Measurements from ENCODE around the gene HCFC2. TPM values are rescaled to one million over a fixed set of nuclear protein-coding genes. Genes with fewer than 3 reads are reported as not detected.
A peak's percentile ranks its signal among the peaks of the same experiment; 100 is the strongest.

HCFC2 gene
- total and polyA plus RNA-seq, 9 of the 15 experiments (the other 6 are each of a cell fraction or from before 2014, with no cell fraction given), result 1.2 to 6.5 (median 3.8) TPM

- no peak for TF ChIP-seq ESRRB (CRISPR knock-in tag; IDR thresholded peaks at IDR 0.05; ENCODE audit: borderline replicate concordance)
- peak; percentile 79; the same call in 1 of the 2 replicates for TF ChIP-seq FOXK1 (CRISPR knock-in tag; IDR thresholded peaks at IDR 0.05; ENCODE audit: borderline replicate concordance)
- TF ChIP-seq CBX3 (IDR thresholded peaks at IDR 0.05; ENCODE audit: borderline replicate concordance in 1 of 2, low read length in 2 of 2), result peak in 1 of 2 experiments; percentile 41; a peak in 1 of 3 replicates
- TF ChIP-seq RBBP5 (IDR thresholded peaks at IDR 0.05; ENCODE audit: borderline replicate concordance, insufficient read depth, low read length, poor library complexity, severe bottlenecking), result peak; percentile 73
- TF ChIP-seq ELK3 (CRISPR knock-in tag; IDR thresholded peaks at IDR 0.05), result no peak
- no peak for TF ChIP-seq NR2C2 (CRISPR knock-in tag; IDR thresholded peaks at IDR 0.05)
- TF ChIP-seq NR2C2 (tag; IDR thresholded peaks at IDR 0.05), result no peak
- TF ChIP-seq ZFP91 (CRISPR knock-in tag; IDR thresholded peaks at IDR 0.05), result no peak
- no peak for TF ChIP-seq EGR1 (conservative IDR thresholded peaks at IDR 0.05)
- TF ChIP-seq XRCC3 (IDR thresholded peaks at IDR 0.05), result no peak
- TF ChIP-seq USF1 (CRISPR knock-in tag; IDR thresholded peaks at IDR 0.05), result no peak
- no peak for TF ChIP-seq PBX2 (CRISPR knock-in tag; IDR thresholded peaks at IDR 0.05; ENCODE audit: low read depth)
- TF ChIP-seq PBX2 (tag; conservative IDR thresholded peaks at IDR 0.05; ENCODE audit: low read depth), result no peak
- TF ChIP-seq ZNF398 (CRISPR knock-in tag; IDR thresholded peaks at IDR 0.05), result no peak
- no peak for TF ChIP-seq NR4A1 (CRISPR knock-in tag; IDR thresholded peaks at IDR 0.05)
- peak; percentile 37 for TF ChIP-seq NR4A1 (tag; IDR thresholded peaks at IDR 0.05)
- TF ChIP-seq MLX (CRISPR knock-in tag; conservative IDR thresholded peaks at IDR 0.05), result no peak
Observed at GRCh38 chr12:104137902-104138796, 73.8 kb downstream of the HCFC2 start, which contains the start of gene NFYB (continued).
